AG04450 (cell line): ENCODE results near the gene CAPNS1. TPM values are rescaled to one million over a fixed set of nuclear protein-coding genes. Genes with fewer than 3 reads are reported as not detected.

Experiments
- CTCF ChIA-PET: fragments of 300-600, 350-600 bp; formaldehyde crosslinking; extraction: SDS; loops from one replicate; lab custom pipeline; 2022; ENCODE audit warnings: antibody characterized with exemption, inconsistent platforms; lab: Charles Lee
- POLR2A ChIA-PET: fragments of 350-600 bp; formaldehyde crosslinking; extraction: SDS; loops from one replicate; lab custom pipeline; 2021; ENCODE audit warnings: antibody characterized with exemption, inconsistent platforms; lab: Yijun Ruan, JAX
- DNase-seq: peaks from one replicate; pipeline ENCODE4 v3.0.0-alpha.2; 2011; ENCODE audit warnings: low read depth, low spot score
- H3K27ac ChIP-seq: one replicate; pipeline ENCODE4 v1.5.1; 2012; ENCODE audit warnings: low read depth, low read length, control low read depth
- H3K27me3 ChIP-seq: one replicate; pipeline ENCODE4 v1.6.0; 2012; ENCODE audit warnings: low read length; ENCODE audit not compliant: control insufficient read depth, insufficient read depth
- H3K4me3 ChIP-seq: 2 replicates; pipeline ENCODE4 v1.5.1; 2011; ENCODE audit warnings: mild to moderate bottlenecking, low read depth, low read length, control low read depth
- H3K9me3 ChIP-seq: 2 replicates; pipeline ENCODE4 v1.5.1; 2012; ENCODE audit warnings: low read length; ENCODE audit not compliant: control insufficient read depth, insufficient read depth
- polyA plus RNA-seq: library from polyadenylated mRNA; depleted of rRNA; stranded (reverse); fragments of >200 nt; gene quantifications from 2 replicates; pipeline ENCODE4 v1.2.3, GENCODE V29; 2011
- TF ChIP-seq, protein P1 (sequence below): IDR thresholded peaks from 2 replicates; pipeline ENCODE4 v1.5.1; 2011; ENCODE audit warnings: low read depth, low read length, control low read depth, inconsistent platforms

The CAPNS1 gene
- polyA plus RNA-seq, 1 experiment, result 895 TPM

- no peak overlapping the region for H3K4me3 ChIP-seq
- ChIA-PET POLR2A (interaction anchor here (0.6 kb wide), 1 partner anchor 11 kb away, joined by 4 read pairs; no protein-coding TSS in a partner anchor), CTCF (interaction anchor here (0.7 kb wide), 1 partner anchor 9 kb away, joined by 5 read pairs; no protein-coding TSS in a partner anchor)
- DNase-seq, result no peak
- H3K27me3 ChIP-seq, result no peaks in the 10 kb centered on the region
- H3K9me3 ChIP-seq, result no peaks in the 10 kb centered on the region
- H3K27ac ChIP-seq, result peak overlapping the region; percentile 2
- TF ChIP-seq, protein P1, sequence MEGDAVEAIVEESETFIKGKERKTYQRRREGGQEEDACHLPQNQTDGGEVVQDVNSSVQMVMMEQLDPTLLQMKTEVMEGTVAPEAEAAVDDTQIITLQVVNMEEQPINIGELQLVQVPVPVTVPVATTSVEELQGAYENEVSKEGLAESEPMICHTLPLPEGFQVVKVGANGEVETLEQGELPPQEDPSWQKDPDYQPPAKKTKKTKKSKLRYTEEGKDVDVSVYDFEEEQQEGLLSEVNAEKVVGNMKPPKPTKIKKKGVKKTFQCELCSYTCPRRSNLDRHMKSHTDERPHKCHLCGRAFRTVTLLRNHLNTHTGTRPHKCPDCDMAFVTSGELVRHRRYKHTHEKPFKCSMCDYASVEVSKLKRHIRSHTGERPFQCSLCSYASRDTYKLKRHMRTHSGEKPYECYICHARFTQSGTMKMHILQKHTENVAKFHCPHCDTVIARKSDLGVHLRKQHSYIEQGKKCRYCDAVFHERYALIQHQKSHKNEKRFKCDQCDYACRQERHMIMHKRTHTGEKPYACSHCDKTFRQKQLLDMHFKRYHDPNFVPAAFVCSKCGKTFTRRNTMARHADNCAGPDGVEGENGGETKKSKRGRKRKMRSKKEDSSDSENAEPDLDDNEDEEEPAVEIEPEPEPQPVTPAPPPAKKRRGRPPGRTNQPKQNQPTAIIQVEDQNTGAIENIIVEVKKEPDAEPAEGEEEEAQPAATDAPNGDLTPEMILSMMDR, result no peak
Observed at GRCh38 chr19:36108684-36109083, 31.2 kb upstream of the CAPNS1 start.

DNA sequence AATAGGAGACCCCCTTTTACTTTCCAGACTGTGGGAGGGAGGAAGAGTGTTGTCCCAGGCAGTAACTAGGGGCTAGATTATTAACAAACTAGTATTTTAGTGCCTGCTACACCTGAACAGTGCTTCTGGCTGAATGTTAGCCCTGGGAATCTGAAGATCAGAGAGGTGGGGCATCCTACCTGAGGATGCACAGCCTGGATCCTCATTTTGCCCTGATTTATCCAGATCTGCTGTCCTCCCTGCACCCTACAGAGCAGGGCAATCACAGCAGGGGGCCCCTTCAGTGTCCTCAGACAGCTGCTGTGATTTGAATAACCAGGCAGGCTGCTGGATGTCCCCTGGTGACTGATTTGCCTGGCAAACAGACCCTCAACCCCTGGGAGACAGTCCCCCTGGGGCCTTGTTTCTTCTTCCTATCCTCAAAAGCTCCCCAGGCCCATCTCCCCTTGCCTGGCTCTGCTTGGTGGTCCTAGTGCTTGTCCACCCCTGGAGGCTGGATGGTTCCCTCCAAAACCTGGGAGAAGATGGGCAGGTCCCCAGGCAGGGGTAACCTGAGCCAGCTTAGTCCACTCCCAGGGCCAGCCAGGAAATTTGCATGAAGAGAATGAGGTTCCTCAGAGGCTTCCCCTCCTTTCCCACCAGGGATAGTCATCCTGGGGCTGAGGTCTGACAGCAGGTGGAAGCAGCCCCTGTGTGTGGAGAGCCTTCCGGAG lies 29.2 kb upstream of the CAPNS1 start, which contains the start of gene OVOL3:
TSS of gene OVOL3 (plus strand) at position 657 of the 713 bp plus-strand sequence. CDS start 60 bp downstream, outside the sequence.
- Histone ChIP-seq H3K9me3 (no peaks in the 10 kb centered on the region; the same call in 1 of the 2 replicates), H3K27ac (no peak within 1 kb of the TSS), H3K4me3 (no peak within 1 kb of the TSS), H3K27me3 (no peaks in the 10 kb centered on the region)
- POLR2A ChIA-PET, result no interaction called here
- CTCF ChIA-PET, result no interaction called here
- no peak for DNase-seq
- TF ChIP-seq, protein P1, result no peak

- Histone ChIP-seq H3K9me3 (no peaks in the 10 kb centered on the region; the same call in 1 of the 2 replicates), H3K27ac (no peak overlapping the region), H3K27me3 (no peaks in the 10 kb centered on the region), H3K4me3 (no peak overlapping the region)
- DNase-seq, result no peak
- TF ChIP-seq, protein P1, result no peak
- CTCF ChIA-PET, result no interaction called here
- POLR2A ChIA-PET, result no interaction called here
Observed at GRCh38 chr19:36111200-36111539, 28.7 kb upstream of the CAPNS1 start.

GRCh38 chr19:36112678-36113077 lies 27.2 kb upstream of the CAPNS1 start:
- no peak overlapping the region for H3K4me3 ChIP-seq
- DNase-seq, result no peak
- CTCF ChIA-PET, result no interaction called here
- no peak overlapping the region for H3K27ac ChIP-seq
- H3K9me3 ChIP-seq, result no peaks in the 10 kb centered on the region; the same call in 1 of the 2 replicates
- no peaks in the 10 kb centered on the region for H3K27me3 ChIP-seq
- POLR2A ChIA-PET, result no interaction called here
- TF ChIP-seq, protein P1, result no peak

GRCh38 chr19:36113425-36113824 lies 26.4 kb upstream of the CAPNS1 start:
- Histone ChIP-seq H3K9me3 (no peaks in the 10 kb centered on the region; the same call in 1 of the 2 replicates), H3K27me3 (no peaks in the 10 kb centered on the region), H3K4me3 (peak overlapping the region; percentile 96), H3K27ac (no peak overlapping the region)
- CTCF ChIA-PET, result interaction anchor here (0.7 kb wide), 1 partner anchor 1102 kb away, joined by 3 read pairs; no protein-coding TSS in a partner anchor
- DNase-seq, result no peak
- POLR2A ChIA-PET, result interaction anchor here (1.1 kb wide), 1 partner anchor 23 kb away, joined by 3 read pairs; no protein-coding TSS in a partner anchor
- TF ChIP-seq, protein P1, result no peak
